Esophagus squamous epithelium (tissue), 4 donors: ENCODE measurements around the gene FRMD4A.

ENCODE experiments used
- POLR2A ChIP-seq, 4 donors: fragments of 450-650 bp; IDR thresholded peaks; one replicate each; pipeline ENCODE4 v1.6.1; 2017; ENCODE audit warnings: antibody characterized with exemption in 4 of 4, mild to moderate bottlenecking in 4 of 4, moderate library complexity in 3 of 4
- TF ChIP-seq, protein P1 (sequence below), 6 experiments: fragments of 450-650 bp in 4 of 6; fragments of 200-600 bp in 2 of 6; sonication (generic) in 2 of 6; IDR thresholded peaks; one replicate each; pipeline ENCODE4 v1.5.1; 2016 to 2019; ENCODE audit warnings: antibody characterized with exemption in 6 of 6, mild to moderate bottlenecking in 4 of 6, moderate library complexity in 4 of 6

DNA sequence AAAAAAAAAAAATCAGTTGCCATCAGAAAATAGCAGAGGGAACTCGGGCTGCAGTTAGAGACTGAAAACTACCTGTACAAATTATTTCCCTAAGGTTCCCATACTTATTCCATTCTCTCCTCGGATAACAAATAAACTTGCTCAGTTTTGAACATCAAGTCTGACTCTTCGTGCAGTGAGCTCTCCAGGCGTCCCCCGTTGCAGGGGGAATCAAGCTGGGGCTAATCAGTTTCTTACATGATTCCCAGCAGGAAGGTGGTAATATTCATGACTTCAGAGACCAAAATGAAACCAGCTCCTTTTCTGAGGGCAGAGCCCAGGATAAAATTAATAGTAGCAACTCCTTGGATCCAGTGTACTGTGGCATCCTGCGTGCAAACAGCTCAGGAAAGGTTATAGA, 135.3 kb downstream of the FRMD4A start:
- TF ChIP-seq, protein P1, sequence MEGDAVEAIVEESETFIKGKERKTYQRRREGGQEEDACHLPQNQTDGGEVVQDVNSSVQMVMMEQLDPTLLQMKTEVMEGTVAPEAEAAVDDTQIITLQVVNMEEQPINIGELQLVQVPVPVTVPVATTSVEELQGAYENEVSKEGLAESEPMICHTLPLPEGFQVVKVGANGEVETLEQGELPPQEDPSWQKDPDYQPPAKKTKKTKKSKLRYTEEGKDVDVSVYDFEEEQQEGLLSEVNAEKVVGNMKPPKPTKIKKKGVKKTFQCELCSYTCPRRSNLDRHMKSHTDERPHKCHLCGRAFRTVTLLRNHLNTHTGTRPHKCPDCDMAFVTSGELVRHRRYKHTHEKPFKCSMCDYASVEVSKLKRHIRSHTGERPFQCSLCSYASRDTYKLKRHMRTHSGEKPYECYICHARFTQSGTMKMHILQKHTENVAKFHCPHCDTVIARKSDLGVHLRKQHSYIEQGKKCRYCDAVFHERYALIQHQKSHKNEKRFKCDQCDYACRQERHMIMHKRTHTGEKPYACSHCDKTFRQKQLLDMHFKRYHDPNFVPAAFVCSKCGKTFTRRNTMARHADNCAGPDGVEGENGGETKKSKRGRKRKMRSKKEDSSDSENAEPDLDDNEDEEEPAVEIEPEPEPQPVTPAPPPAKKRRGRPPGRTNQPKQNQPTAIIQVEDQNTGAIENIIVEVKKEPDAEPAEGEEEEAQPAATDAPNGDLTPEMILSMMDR (IDR thresholded peaks at IDR 0.05): no peak
- no peak for TF ChIP-seq POLR2A (IDR thresholded peaks at IDR 0.05)
